GM18505 (cell line): ENCODE data around the gene EVPL.

Source experiments
- ATAC-seq: cut with Tn5 transposase; IDR thresholded peaks from one replicate; pipeline ENCODE4 v1.9.1; 2021; ENCODE audit not compliant: unreplicated experiment
- POLR2A ChIP-seq: IDR thresholded peaks from 4 replicates; pipeline ENCODE4 v1.6.1; 2011; ENCODE audit warnings: borderline replicate concordance; ENCODE audit not compliant: insufficient read depth, insufficient read length; ENCODE audit errors: extremely low read depth

EVPL gene

GRCh38 chr17:76003915-76004314, 23.2 kb downstream of the EVPL start:
- TF ChIP-seq POLR2A = no peak
- ATAC-seq = no peak

GRCh38 chr17:76002100-76002499, 25.0 kb downstream of the EVPL start:
- TF ChIP-seq POLR2A = no peak
- no peak for ATAC-seq

GRCh38 chr17:76000755-76001521, 26.2 kb downstream of the EVPL start, which contains the start of gene CDK3:
Gene CDK3 (plus strand): TSS chr17:76000855. CDS start chr17:76001426, 571 bp downstream.
- no peak for TF ChIP-seq POLR2A
- no peak for ATAC-seq

- TF ChIP-seq POLR2A = no peak
- no peak for ATAC-seq
These were observed 26.9 kb downstream of the EVPL start for GRCh38 chr17:76000016-76000754.

GRCh38 chr17:75998327-75998795, 28.7 kb downstream of the EVPL start:
- no peak for TF ChIP-seq POLR2A
- ATAC-seq = no peak

GRCh38 chr17:75996665-75997590, 30.2 kb downstream of the EVPL start:
- no peak for ATAC-seq
- no peak for TF ChIP-seq POLR2A

- no peak for TF ChIP-seq POLR2A
These were observed 31.7 kb downstream of the EVPL start for GRCh38 chr17:75995385-75995925.

GRCh38 chr17:75994802-75995370, 32.2 kb downstream of the EVPL start:
- no peak for TF ChIP-seq POLR2A
- ATAC-seq = no peak

More at GRCh38 chr17:75995385-75995925, 31.7 kb downstream of the EVPL start:
- no peak for ATAC-seq

GRCh38 chr17:75991396-75991795, 35.7 kb downstream of the EVPL start:
- ATAC-seq = no peak
- no peak for TF ChIP-seq POLR2A

GRCh38 chr17:75987041-75987440, 40.1 kb downstream of the EVPL start:
- no peak for ATAC-seq
- no peak for TF ChIP-seq POLR2A

GRCh38 chr17:75985986-75986385, 41.1 kb downstream of the EVPL start:
- ATAC-seq = no peak
- no peak for TF ChIP-seq POLR2A

- ATAC-seq = no peak
- TF ChIP-seq POLR2A = no peak
These were observed 43.5 kb downstream of the EVPL start for GRCh38 chr17:75983501-75984181.
